Stimulated activated CD8-positive, alpha-beta memory T cell treated with anti-CD3 and anti-CD28 coated beads, Interleukin-7, amount 100 ng/mL, for 4 hours (primary cell): ENCODE measurements around the gene SLC34A3.
"Not testable (repeated sequence)": the region's sequence is repeated elsewhere in the genome, so short reads cannot be mapped to it uniquely, and the experiment has no call there.

ENCODE experiments used
- DNase-seq, 2 donors: peaks; one replicate each; pipeline ENCODE4 v3.0.0-alpha.2; 2020; ENCODE audit warnings: low read depth in 2 of 2

Gene SLC34A3

DNA sequence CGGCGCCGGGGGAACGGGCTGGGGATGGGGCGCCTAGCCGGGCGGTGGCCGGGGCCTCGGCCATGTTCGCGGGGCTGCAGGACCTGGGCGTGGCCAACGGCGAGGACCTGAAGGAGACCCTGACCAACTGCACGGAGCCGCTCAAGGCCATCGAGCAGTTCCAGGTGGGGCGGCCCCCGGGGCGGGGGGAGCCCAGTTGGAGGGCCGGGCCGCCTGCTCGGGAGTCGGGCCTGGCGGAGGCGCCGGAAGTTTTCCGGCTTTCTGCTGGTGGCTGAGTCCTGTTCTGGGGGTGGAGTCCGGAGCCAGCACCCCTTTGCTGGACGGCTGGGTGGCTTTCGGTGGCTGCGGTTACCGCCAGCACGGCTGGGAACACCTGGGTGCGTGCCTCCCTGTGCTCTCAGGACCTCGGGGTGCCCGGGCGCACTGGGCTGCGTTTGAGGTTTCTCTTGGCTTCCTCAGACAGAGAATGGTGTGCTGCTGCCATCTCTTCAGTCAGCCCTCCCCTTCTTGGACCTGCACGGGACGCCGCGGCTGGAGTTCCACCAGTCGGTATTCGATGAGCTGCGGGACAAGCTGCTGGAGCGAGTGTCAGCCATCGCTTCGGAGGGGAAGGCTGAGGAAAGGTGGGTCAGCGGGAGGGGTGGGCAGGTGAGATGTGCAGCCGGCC is 24.9 kb downstream of the SLC34A3 start:
- no peak for DNase-seq

GRCh38 chr9:137256362-137256761 is 25.7 kb downstream of the SLC34A3 start:
- DNase-seq: no peak

GRCh38 chr9:137256856-137257255 is 26.2 kb downstream of the SLC34A3 start:
- DNase-seq: no peak

DNA sequence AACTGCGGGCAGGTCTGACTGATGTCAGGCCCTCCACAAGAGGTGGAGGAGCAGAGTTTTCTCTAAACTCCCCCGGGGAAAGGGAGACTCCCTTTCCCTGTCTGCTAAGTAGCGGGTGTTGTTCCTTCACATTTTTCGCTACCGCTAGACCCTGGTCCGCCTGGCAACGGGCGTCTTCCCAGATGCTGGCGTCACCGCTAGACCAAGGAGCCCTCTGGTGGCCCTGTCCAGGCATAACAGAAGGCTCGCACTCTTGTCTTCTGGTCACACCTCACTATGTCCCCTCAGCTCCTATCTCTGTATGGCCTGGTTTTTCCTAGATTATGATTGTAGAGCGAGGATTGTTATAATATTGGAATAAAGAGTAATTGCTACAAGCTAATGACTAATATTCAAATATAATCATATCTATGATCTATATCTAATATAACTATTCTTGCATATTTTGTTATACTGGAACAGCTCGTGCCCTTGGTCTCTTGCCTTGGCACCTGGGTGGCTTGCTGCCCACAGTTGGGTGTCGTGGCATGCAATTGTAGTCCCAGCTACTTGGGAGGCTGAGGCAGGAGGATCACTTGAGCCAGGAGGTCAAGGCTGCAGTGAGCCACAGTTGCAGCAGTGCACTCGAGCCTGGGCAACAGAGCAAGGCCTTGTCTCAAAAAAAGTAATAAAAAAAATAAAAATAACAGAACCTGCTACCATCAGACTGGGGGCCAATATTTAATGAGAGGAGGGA is 31.6 kb downstream of the SLC34A3 start:
- DNase-seq: not testable (repeated sequence)

GRCh38 chr9:137262909-137263285 is 32.2 kb downstream of the SLC34A3 start:
- no peak for DNase-seq

DNA sequence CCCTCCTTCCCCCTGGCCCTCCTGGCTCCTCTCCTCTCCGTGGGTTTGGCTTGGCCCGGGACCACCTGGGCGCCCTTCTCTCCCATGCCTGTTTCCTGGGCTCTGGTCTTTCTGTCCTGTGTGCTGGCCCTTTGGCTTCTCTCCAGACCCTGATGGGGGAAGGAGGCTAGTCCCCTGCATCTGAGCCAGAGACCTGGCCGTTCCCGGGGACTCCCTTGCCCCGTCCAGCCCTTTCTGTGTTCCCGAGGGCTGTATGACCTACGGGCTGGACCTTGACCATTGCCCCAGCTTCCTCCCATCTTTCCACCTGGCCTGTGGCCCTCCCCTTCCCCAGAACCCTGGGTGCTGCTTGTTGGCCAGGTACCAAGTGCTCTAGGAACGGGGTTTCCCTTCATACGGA is 32.8 kb downstream of the SLC34A3 start:
- no peak for DNase-seq

- DNase-seq: no peak
These were observed 33.4 kb downstream of the SLC34A3 start for GRCh38 chr9:137264067-137264466.

GRCh38 chr9:137265496-137266161 is 34.9 kb downstream of the SLC34A3 start:
- no peak for DNase-seq

- no peak for DNase-seq
These were observed 35.4 kb downstream of the SLC34A3 start for GRCh38 chr9:137266162-137266527.

- DNase-seq: no peak
These were observed 36.1 kb downstream of the SLC34A3 start for GRCh38 chr9:137266585-137267453.

DNA sequence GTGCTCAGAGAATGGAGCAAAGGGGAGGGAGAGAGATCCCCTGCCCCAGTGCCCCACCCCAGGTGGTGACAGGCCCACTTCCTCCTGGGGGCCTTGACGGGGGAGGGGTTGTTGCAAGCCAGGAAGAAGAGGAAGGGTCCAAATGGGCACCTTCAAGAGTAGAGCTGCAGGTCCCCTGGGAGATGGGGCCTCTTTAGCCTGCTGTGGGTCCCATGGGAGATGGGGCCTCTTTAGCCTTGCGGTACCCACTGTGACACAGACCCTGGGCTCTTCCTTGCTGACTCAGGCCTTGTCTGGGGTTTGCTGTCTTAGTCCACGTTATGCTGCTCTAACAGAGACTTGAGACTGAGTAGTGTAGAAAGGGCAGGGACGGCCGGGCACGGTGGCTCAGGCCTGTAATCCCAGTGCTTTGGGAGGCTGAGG is 37.2 kb downstream of the SLC34A3 start:
- no peak for DNase-seq

- DNase-seq: no peak
These were observed 38.0 kb downstream of the SLC34A3 start for GRCh38 chr9:137268538-137269201.

- DNase-seq: no peak
These were observed 38.6 kb downstream of the SLC34A3 start for GRCh38 chr9:137269231-137269772.

DNA sequence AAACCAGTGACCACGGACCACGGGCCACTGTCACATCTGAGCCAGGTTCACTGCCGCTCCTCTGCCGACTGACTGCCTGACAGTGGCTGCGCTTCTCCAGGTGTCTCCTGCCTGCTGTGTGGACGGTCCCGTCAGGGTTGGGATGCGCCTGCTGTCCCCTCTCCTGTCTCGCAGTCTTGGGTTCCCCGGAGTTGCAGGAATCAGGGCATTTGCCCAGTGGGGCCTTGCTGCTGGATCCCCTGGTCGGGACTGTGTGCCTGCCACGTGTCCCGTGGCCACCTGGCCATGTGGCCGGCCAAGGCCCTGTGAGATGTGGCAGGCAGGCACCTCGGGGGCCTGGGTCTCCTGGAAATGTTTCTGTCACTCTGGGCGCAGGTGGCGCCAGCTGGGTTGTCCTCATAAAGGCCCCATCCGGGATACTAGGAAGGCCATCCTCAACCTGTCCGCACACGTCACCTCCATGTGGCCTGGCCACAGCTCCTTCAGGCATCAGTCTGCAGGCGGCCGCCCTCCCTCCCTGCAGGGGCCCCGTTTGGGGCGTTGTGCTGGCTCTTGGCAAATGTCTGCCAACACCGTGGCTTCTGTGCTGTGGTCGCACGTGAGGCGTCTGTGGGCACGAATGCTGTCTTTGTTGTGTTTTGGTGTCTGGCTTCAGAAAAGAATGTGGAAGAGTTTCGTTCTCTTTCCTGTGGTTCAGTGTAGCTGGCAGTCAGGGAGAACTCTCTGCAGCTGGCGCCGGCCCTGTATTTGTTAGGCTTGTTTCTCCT is 40.4 kb downstream of the SLC34A3 start:
- DNase-seq: no peak

- no peak for DNase-seq
These were observed 41.0 kb downstream of the SLC34A3 start for GRCh38 chr9:137271696-137272076.

GRCh38 chr9:137272241-137273094 is 41.8 kb downstream of the SLC34A3 start:
- no peak for DNase-seq

DNA sequence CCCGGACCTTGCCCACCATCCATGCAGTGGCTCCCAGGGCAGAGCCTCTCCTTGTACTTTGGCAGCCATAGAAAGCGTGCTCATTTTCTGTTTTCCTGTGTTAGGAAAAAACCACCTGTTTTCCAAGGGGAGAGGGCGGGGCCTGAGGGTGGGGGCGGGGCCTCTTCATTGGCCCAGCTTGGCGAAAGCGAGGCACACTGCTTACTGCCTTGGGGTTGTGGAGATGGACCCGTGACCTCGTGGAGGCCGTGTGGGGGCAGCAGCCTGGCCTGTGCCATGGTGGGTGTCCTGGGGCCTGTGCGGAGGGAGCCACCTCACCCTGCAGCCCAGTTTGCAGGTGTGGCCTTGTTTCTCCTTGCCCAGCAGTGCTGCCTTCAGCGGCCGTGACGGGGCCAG is 42.4 kb downstream of the SLC34A3 start:
- DNase-seq: no peak

DNA sequence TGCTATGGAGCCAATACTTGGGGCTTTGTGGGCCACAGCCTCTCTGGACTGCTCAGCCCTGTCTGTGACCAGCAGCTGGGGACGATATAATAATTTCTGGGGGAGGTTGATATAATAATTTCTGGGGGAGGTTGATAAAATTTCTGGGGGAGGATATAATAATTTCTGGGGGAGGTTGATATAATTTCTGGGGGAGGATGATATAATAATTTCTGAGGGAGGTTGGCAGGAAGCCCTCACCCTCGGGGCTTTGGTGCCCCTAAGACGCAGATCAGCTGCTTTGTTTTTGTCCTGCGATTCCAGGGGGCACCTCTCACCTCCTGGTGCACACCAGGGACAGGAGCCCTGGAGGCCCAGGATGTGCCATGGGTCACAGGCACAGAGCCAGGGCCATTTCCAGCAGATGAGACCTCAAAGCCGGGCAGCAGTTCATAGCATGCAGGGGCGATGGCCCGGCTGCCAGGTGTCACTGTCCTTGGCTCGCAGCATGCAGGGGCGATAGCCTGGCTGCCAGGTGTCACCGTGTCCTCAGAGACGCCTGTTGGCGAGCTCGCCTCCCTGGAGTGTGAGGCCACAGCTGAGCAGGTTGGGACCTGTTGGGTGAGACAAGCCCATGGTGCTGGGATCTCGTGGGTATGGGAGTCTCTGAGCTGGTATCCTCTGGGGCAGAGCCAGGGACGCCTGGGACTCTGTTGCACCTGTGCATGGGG is 43.1 kb downstream of the SLC34A3 start:
- DNase-seq: no peak

- no peak for DNase-seq
These were observed 44.5 kb downstream of the SLC34A3 start for GRCh38 chr9:137275203-137275587.
